ENCODE measurements around the gene NFIC.
A peak's percentile ranks its signal among the peaks of the same experiment; 100 is the strongest.
"Not testable (repeated sequence)": the region's sequence is repeated elsewhere in the genome, so short reads cannot be mapped to it uniquely, and the experiment has no call there.

Gene NFIC

GRCh38 chr19:3330047-3330446 lies 36.3 kb upstream of the NFIC start:
- no peak for DNase-seq (ENCODE audit: low read depth in 1 of 2, low spot score in 1 of 2)
- in situ Hi-C loops (cut with HindIII; ENCODE audit: low pct_unique_long_range_greater_than_20kb, low sequenced_read_pairs), result no loop called here
- TF ChIP-seq JUND (IDR thresholded peaks at IDR 0.05; ENCODE audit: low read depth), result no peak

GRCh38 chr19:3332232-3332631 lies 34.2 kb upstream of the NFIC start:
- in situ Hi-C loops (cut with HindIII; ENCODE audit: low pct_unique_long_range_greater_than_20kb, low sequenced_read_pairs); DNase-seq (ENCODE audit: low read depth in 1 of 2, low spot score in 1 of 2): not testable (repeated sequence)

- no peak for TF ChIP-seq JUND (IDR thresholded peaks at IDR 0.05; ENCODE audit: low read depth)
- no peak for DNase-seq (ENCODE audit: low read depth in 1 of 2, low spot score in 1 of 2)
- in situ Hi-C loops (cut with HindIII; ENCODE audit: low pct_unique_long_range_greater_than_20kb, low sequenced_read_pairs), result no loop called here
Observed at GRCh38 chr19:3333020-3333583, 33.3 kb upstream of the NFIC start.

GRCh38 chr19:3333662-3334061 lies 32.7 kb upstream of the NFIC start:
- TF ChIP-seq JUND (IDR thresholded peaks at IDR 0.05; ENCODE audit: low read depth), result no peak
- DNase-seq (ENCODE audit: low read depth in 1 of 2, low spot score in 1 of 2), result no peak
- in situ Hi-C loops (cut with HindIII; ENCODE audit: low pct_unique_long_range_greater_than_20kb, low sequenced_read_pairs), result no loop called here

- in situ Hi-C loops (cut with HindIII; ENCODE audit: low pct_unique_long_range_greater_than_20kb, low sequenced_read_pairs); DNase-seq (ENCODE audit: low read depth in 1 of 2, low spot score in 1 of 2): not testable (repeated sequence)
Observed at GRCh38 chr19:3334749-3335430, 31.5 kb upstream of the NFIC start.

- TF ChIP-seq JUND (IDR thresholded peaks at IDR 0.05; ENCODE audit: low read depth), result no peak
- in situ Hi-C loops (cut with HindIII; ENCODE audit: low pct_unique_long_range_greater_than_20kb, low sequenced_read_pairs), result no loop called here
- no peak for DNase-seq (ENCODE audit: low read depth in 1 of 2, low spot score in 1 of 2)
Observed at GRCh38 chr19:3335431-3336350, 30.7 kb upstream of the NFIC start.

- in situ Hi-C loops (cut with HindIII; ENCODE audit: low pct_unique_long_range_greater_than_20kb, low sequenced_read_pairs), result no loop called here
- no peak for DNase-seq (ENCODE audit: low read depth in 1 of 2, low spot score in 1 of 2)
- TF ChIP-seq JUND (IDR thresholded peaks at IDR 0.05; ENCODE audit: low read depth), result no peak
Observed at GRCh38 chr19:3336351-3336679, 30.1 kb upstream of the NFIC start.

- peak in 1 of 2 experiments; percentile 91 for DNase-seq (ENCODE audit: low read depth in 1 of 2, low spot score in 1 of 2)
- TF ChIP-seq JUND (IDR thresholded peaks at IDR 0.05; ENCODE audit: low read depth), result no peak; the same call in 1 of the 2 replicates
- in situ Hi-C loops (cut with HindIII; ENCODE audit: low pct_unique_long_range_greater_than_20kb, low sequenced_read_pairs), result no loop called here
Observed at GRCh38 chr19:3336680-3337523, 29.5 kb upstream of the NFIC start.

- DNase-seq (ENCODE audit: low read depth in 1 of 2, low spot score in 1 of 2), result peak in 1 of 2 experiments; percentile 69
- no peak for TF ChIP-seq JUND (IDR thresholded peaks at IDR 0.05; ENCODE audit: low read depth)
- in situ Hi-C loops (cut with HindIII; ENCODE audit: low pct_unique_long_range_greater_than_20kb, low sequenced_read_pairs), result no loop called here
Observed at GRCh38 chr19:3338541-3339181, 27.7 kb upstream of the NFIC start.

GRCh38 chr19:3340340-3340739 lies 26.0 kb upstream of the NFIC start:
- in situ Hi-C loops (cut with HindIII; ENCODE audit: low pct_unique_long_range_greater_than_20kb, low sequenced_read_pairs), result no loop called here
- TF ChIP-seq JUND (IDR thresholded peaks at IDR 0.05; ENCODE audit: low read depth), result no peak
- DNase-seq (ENCODE audit: low read depth in 1 of 2, low spot score in 1 of 2), result no peak

- in situ Hi-C loops (cut with HindIII; ENCODE audit: low pct_unique_long_range_greater_than_20kb, low sequenced_read_pairs), result no loop called here
- no peak for TF ChIP-seq JUND (IDR thresholded peaks at IDR 0.05; ENCODE audit: low read depth)
- DNase-seq (ENCODE audit: low read depth in 1 of 2, low spot score in 1 of 2), result no peak
Observed at GRCh38 chr19:3342246-3342645, 24.1 kb upstream of the NFIC start.

GRCh38 chr19:3342962-3343361 lies 23.4 kb upstream of the NFIC start:
- DNase-seq (ENCODE audit: low read depth in 1 of 2, low spot score in 1 of 2); in situ Hi-C loops (cut with HindIII; ENCODE audit: low pct_unique_long_range_greater_than_20kb, low sequenced_read_pairs): not testable (repeated sequence)
